ENCODE data around the gene SETD1A. TPM values are rescaled to one million over a fixed set of nuclear protein-coding genes. Genes with fewer than 3 reads are reported as not detected.

The SETD1A gene
- total and polyA plus RNA-seq, 9 of the 15 experiments (the other 6 are each of a cell fraction or from before 2014, with no cell fraction given): 0.08 to 36.0 (median 4.2) TPM

GRCh38 chr16:30957456-30958174, at the start of gene SETD1A (continued):
- TF ChIP-seq ZNF280B (CRISPR knock-in tag; IDR thresholded peaks at IDR 0.05): no peak
- TF ChIP-seq FIP1L1 (IDR thresholded peaks at IDR 0.05; ENCODE audit: low read depth, low read length, poor library complexity, severe bottlenecking): peak; percentile 80
- TF ChIP-seq PHF20 (IDR thresholded peaks at IDR 0.05; ENCODE audit: partially characterized antibody): peak; percentile 70
- peak; percentile 44; the same call in 1 of the 2 replicates for TF ChIP-seq TAF7 (tag; IDR thresholded peaks at IDR 0.05)
- no peak for TF ChIP-seq ZNF124 (CRISPR knock-in tag; IDR thresholded peaks at IDR 0.05)
- TF ChIP-seq RBBP5 (IDR thresholded peaks at IDR 0.05; ENCODE audit: borderline replicate concordance, insufficient read depth, low read length, poor library complexity, severe bottlenecking): peak; percentile 93
- TF ChIP-seq MAX (CRISPR knock-in tag; IDR thresholded peaks at IDR 0.05): peak; percentile 73
- TF ChIP-seq KDM1A (IDR thresholded peaks at IDR 0.05): no peak
- no peak for TF ChIP-seq ETV6 (IDR thresholded peaks at IDR 0.05; ENCODE audit: borderline replicate concordance in 1 of 2, low read depth in 2 of 2, low read length in 1 of 2)
- TF ChIP-seq ETV6 (CRISPR knock-in tag; IDR thresholded peaks at IDR 0.05; ENCODE audit: borderline replicate concordance): no peak; the same call in 1 of the 2 replicates
- TF ChIP-seq MYC (IDR thresholded peaks at IDR 0.05; ENCODE audit: low read depth, low read length): peak; percentile 81
- peak; percentile 82; the same call in 1 of the 2 replicates for TF ChIP-seq MYC (CRISPR knock-in tag; IDR thresholded peaks at IDR 0.05; ENCODE audit: borderline replicate concordance, low read depth)
- no peak for TF ChIP-seq ESRRB (CRISPR knock-in tag; IDR thresholded peaks at IDR 0.05; ENCODE audit: borderline replicate concordance)
- TF ChIP-seq ZNF282 (CRISPR knock-in tag; IDR thresholded peaks at IDR 0.05): no peak
- no peak for TF ChIP-seq RNF219 (CRISPR knock-in tag; IDR thresholded peaks at IDR 0.05)
- peak; percentile 72 for TF ChIP-seq HCFC1 (IDR thresholded peaks at IDR 0.05; ENCODE audit: low read depth, low read length)
- no peak for TF ChIP-seq HNRNPLL (IDR thresholded peaks at IDR 0.05; ENCODE audit: low read depth, low read length, poor library complexity, severe bottlenecking)
